ENCODE data around the gene CX3CL1.
"Not testable (repeated sequence)": the region's sequence is repeated elsewhere in the genome, so short reads cannot be mapped to it uniquely, and the experiment has no call there.

Gene CX3CL1

DNA sequence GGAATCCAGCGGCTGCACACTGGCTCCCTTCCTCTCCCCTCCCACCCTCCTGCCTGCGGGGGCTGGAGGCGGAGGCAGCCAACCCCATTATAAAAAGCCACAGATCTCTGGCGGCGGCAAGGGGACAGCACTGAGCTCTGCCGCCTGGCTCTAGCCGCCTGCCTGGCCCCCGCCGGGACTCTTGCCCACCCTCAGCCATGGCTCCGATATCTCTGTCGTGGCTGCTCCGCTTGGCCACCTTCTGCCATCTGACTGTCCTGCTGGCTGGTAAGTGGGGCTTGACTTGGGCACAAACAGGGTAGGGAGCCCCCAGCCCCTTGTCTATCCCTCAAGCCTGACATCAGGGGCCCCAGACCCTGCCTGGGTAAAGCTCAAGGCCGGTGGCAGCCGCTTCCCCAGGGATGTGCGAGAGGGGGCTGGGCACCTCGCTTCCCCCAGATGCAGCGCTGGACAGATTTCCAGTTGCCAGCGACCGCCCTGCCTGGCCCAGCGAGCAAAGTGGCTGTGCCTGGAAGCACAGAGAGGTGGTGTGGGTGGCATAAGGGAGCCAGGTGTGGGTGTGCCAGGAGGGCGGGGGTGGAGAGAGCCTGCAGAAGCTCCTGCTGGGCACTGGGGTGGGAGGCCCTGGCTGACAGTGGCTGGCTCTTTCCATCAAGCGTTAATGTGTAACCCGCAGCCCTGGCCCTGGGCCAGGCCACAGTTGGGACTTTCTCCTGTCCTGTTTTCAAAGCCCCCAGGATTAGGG is at the start of gene CX3CL1:
Gene CX3CL1, plus strand, starts transcription at position 119 of the 745 bp plus-strand sequence. Its CDS starts 79 bp downstream, at position 198.
- no peak for DNase-seq (ENCODE audit: low read depth)

DNA sequence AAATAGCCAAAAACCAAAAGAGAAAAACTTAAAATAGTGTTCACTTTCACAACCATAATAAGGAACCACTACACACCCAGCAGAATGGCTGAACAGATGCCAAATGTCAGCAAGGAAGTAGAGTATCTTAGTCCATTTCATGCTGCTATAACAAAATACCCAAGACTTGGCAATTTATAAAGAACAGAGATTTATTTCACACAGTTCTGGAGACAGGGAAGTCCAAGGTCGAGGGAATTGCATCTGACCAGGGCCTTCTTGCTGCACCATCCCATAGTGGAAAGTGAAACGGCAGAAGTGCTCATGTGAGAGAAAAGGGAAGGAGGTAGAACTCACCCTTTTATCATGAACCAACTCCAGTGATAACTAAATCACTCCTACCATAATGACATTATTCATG is 47.5 kb upstream of the CX3CL1 start:
- no peak for DNase-seq (ENCODE audit: low read depth)

DNA sequence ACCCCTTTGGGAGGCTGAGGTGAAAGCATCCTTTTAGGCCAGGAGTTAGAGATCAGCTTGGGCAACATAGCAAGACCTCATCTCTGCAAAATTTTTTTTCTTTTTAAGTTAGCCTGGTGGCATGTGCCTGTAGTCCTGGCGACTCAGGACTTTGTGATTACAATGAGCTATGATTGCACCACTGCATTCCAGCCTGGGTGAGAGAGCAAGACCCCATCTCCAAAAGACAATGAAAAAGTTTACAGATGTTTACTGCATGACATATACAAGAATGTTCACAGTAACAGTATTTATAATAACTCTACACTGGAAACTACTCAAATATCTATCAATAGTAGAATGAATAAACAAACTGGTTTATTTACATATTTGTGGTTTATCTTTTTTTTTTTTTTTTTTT is 46.8 kb upstream of the CX3CL1 start:
- DNase-seq (ENCODE audit: low read depth) = no peak

DNA sequence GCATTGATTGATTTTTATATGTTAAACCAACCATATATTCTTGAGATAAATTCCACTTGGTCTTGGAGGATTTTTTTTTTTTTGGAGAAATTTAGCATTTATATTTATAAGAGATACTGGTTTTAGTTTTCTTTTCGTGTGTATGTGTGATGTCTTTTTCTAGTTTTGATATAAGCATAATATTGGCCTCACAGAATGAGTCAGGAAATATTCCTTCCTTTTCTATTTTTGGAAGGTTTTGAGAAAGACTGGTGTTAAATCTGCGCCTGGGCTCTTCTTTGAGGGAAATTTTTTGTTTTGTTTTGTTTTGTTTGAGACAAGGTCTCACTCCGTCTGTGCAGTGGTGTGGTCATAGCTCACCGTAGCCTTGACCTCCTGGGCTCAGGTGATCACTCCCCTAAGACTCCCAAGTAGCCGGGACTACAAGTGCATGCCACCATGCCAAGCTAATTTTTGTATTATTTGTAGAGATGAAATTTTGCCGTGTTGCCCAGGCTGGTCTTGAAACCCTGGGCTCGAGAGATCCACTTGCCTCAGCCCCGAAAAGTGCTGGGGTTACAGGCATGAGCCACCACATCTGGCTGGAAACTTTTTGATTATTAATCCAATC is 42.5 kb upstream of the CX3CL1 start:
- DNase-seq (ENCODE audit: low read depth) = no peak

DNA sequence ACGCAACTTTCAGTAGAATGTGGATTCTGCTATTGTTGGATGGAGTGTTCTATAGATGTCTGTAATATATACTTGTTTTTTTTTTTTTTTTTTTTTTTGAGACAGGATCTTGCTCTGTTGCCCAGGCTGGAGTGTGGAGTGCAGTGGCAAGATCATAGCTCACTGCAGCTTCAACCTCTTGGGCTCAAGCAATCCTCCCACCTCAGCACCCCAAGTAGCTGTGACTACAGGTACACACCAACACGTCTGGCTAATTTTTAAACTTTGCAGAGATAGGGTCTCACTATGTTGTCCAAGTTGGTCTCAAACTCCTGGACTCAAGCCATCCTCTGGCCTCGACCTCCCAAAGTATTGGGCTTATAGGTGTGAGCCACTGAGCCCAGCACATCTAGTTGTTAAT is 40.9 kb upstream of the CX3CL1 start:
- DNase-seq (ENCODE audit: low read depth) = no peak

DNA sequence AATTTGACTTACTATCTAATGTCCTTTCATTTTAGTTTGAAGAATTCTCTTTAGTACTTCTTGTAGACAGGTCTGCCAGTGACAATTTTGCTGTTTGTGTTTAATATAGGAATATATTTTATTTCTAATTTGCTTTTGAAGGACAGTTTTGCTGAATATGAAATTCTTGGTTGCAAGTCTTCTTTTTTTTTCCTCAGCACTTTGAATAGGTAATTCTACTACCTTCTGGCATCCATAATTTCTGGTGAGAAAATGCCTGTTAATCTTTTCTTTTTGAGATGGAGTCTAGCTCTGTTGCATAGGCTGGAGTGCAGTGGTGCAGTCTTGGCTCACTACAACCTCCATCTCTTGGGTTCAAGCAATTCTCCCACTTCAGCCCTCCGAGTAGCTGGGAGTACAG is 38.9 kb upstream of the CX3CL1 start:
- no peak for DNase-seq (ENCODE audit: low read depth)

DNA sequence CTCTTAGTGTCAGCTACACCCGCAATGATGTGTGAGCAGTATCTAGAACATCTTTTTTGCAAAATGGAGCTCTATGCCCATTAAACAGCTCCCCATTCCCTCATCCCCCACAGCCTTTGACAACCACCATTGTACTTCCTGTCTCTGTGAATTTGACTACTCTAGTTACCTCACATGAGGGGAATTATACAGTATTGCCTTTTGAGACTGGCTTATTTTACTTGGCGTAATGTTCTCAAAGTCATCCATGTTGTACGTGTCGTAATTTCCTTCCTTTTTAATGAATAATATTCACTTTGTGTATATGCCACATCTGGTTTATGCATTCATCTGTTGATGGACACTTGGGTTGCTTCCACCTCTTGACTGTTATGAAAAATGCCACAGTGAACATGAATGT is 36.9 kb upstream of the CX3CL1 start:
- no peak for DNase-seq (ENCODE audit: low read depth)

DNA sequence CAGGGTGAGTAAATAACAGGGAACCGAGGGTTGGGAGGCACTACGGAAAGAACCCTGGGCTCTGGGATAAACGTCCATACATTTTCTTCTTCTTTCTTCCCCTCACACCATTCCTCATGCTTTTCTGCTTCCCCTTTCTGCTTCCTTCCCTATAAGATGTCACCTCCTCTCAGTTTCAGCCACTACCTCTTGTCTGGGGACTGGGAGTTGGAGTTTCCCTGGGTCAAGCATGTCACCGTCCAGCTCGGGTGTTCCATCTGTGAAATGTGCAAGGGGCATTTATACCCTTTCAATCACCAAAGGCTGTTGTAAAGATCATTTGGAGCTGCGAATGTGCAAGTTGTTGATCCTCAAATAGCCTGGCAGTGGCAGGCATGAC is 31.2 kb upstream of the CX3CL1 start:
- no peak for DNase-seq (ENCODE audit: low read depth)

DNA sequence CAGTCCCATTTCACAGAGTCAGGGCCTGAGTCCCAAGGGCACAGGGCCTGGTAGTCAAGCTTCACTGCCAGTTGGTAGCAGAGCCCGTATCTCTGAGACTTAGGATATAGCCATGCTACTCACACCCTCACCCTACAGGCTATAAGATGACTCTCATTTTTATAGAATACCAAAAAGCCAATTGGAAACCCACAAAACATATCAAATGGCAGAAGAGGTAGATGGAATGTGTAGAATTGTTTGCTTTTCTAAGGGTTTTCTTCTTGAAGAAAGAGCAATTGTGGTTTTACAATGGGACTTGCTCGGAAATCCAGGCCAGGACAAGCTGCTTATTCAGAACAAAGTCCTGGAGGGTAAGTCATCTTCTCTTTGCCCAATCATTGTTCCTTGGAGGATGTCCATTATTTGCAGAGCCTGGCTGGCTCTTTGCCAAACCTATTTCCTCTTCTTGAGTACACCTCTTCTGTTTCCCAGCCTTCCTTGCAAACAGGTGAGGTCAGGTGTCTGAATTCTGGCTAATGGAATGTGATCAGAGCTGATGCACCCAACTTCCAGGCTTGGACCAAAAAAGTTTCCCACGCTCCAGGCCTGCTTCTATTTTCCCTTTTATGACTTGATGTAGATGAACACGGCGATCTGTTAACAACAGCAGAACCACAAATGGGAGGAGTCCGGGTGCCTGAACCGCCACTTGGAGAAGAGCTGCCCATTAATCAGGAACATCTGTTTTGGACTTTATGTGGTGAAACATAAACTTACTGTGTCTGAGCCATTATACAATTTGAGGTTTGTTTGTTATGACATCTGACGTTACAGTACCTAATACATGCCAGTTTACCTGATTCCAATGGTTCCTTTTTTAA is 30.6 kb upstream of the CX3CL1 start:
- DNase-seq (ENCODE audit: low read depth) = no peak

DNA sequence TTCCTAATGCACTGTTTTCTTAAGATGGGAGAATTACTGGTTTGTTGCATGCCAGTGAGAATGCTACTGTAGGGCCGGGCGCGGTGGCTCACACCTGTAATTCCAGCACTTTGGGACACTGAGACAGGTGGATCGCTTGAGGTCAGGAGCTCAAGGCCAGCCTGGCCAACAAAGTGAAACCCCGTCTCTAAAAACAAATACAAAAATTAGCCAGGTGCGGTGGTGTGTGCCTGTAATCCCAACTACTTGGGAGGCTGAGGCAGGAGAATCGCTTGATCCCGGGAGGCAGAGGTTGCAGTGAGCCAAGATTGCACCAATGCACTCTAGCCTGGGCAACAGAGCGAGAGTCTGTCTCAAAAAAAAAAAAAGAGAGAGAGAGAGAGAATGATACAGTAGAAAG is 29.7 kb upstream of the CX3CL1 start:
- not testable (repeated sequence) for DNase-seq (ENCODE audit: low read depth)

DNA sequence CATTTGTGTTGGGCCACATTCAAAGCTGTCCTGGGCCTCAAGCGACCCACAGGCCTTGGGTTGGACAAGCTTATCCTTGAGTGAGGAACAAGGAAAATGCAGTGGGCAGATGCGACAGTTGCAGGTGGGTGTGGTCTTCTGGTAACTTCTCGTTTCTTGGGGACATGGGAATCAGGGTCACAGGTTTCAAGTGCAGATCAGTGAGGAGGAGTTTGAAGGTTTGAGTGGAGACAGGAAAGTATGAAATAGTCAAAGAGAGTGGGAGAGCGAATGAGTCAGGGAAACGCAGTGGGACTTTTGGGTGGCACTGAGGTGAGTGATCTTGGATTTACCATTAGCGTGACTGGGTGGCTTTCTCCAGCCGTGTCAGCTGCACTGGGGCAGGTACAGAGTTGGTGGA is 29.1 kb upstream of the CX3CL1 start:
- DNase-seq (ENCODE audit: low read depth) = no peak

DNA sequence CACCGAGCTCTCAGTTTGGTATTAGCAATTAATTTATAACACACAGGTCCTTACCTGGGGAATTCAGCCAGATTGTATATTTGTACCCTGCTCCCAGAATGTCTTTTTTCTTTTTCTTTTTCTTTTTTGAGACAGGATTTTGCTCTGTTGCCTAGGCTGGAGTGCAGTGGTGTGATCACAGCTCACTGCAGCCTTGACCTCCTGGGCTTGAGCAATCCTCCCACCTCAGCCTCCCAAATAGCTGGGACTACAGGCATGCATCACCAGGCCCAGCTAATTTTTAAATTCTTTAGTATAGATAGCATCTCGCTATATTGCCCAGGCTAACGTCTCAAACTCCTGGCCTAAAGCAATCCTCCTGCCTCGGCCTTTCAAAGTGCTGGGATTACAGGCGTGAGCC is 28.2 kb upstream of the CX3CL1 start:
- not testable (repeated sequence) for DNase-seq (ENCODE audit: low read depth)

DNA sequence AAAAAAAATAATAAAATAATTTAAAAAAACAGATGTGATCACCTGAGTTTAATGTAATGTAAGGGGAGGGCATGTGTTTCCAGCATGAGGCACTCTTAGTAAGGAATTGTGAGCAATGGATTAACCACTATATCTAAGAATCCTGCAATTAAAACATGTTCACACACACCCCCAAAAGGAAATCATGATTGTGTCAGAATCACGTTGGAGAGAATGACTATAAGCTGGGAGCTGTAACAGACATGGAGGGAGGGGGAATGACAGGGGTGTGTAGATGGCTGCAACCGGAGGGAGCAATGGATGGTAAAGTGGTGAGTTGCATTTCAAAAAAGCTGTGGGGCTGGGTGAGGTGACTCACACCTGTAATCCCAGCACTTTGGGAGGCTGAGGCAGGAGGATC is 27.3 kb upstream of the CX3CL1 start:
- DNase-seq (ENCODE audit: low read depth) = no peak

DNA sequence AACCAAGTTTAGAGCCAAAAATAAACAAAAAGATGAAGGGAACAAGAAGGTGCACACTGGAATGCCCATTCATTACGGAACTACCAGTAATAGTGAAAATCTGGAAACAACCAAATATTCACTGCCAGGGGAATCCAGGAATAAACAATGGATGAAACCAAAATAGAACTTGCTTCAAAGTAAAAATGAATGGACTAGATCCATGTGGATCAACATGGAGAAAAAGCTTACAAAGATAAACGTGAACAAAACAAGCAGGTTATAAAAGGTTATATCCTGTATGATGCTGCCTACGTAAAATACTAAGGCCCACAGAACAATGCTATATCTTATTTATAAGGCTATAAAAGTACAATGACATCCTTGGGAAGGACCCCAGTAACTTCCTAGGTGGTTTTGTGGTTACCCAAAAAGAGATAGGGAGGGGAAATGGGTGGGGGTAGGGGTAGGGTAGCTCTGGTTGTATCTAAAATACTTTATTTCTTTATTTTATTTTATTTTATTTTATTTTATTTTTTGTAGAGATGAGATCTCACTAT is 26.6 kb upstream of the CX3CL1 start:
- DNase-seq (ENCODE audit: low read depth) = no peak

DNA sequence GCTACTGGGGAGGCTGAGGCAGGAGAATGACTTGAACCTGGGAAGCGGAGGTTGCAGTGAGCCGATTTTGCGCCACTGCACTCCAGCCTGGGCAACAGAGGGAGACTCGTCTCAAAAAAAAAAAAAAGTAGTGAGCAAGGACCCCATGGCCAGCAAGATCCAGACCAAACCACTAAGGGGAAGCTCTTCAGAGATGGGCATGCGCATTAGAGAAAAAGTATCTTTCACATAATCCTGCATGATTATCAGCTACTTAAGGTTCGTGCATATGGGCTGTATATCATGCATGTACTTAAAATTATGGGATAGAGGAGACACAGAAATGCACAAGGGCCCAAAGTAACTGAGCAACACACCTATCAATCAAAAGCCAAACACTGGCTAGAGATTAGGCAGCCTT is 24.4 kb upstream of the CX3CL1 start:
- DNase-seq (ENCODE audit: low read depth) = no peak

DNA sequence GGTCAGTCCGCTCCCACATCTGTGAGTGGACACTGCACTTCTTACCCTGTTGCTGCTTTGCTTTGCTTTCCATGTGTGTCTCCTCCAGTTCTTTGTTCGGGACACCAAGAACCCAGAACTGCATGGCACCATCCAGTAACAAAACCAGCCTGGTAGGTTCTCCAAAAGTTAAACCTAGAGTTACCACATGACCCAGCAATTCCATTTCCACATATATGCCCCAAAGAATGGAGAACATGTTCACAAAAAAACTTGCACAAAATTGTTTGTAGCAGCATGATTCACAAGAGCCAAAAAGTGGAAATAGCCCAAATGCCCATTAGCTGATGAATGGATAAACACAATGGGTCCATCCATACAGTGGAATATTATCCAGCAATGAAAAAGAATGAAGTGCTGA is 24.0 kb upstream of the CX3CL1 start:
- DNase-seq (ENCODE audit: low read depth) = no peak

DNA sequence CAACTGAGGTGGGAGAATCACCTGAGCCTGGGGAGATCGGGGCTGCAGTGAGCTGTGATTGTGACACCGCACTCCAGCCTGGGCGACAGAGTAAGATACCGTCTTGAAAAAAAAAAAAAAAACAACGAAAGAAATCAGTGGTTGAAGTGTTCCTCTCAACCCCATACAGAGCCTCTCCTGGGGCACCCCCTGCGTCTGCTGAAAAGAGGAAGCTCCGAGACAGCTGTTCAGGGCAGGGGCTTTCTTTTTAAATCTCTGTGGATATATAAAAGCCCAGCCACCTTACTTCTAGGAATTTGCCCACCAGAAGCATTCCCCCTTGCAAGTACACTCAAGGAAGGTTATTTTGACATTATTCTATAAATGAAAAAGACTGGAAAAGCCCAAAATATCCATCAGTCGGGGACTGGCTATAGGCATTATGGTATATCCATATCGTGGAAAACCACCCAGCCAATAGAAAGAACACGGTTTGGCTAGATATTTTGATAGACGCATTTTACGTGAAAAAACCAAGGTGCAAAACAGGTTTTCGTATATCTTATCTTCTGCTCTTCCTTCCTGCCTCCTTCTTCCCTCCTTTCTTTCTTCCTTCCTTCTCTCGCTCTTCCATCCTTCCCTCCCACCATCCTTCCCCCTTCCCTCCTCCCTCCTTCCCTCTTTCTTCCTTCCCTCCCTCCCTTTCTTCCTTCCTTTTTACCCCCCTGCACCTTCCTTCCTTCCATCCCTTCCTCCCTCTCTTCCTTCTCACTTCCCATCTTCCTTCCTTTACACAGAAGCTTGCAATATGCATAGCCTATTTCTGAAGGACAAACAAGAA is 22.9 kb upstream of the CX3CL1 start:
- no peak for DNase-seq (ENCODE audit: low read depth)

DNA sequence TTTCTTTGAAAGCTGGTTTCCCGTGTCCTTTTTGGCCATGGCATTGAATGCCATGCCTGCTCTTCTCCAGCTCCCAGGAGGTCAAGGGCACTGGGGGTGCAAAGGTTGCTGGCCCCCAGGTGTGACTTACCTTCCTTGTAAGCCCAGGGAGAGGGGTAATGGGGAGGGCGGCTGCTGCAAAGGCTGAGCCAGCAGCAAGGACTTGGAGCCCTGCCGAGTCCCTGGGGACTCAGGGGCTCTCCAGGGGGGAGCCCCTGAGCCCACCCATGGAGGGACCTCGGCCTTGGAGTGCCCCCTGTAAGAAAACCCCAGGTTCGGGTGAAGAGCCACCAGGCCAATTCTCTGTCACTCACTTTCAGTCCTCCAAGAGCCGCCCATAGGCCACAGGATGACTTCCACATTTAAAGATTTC is 19.6 kb upstream of the CX3CL1 start:
- no peak for DNase-seq (ENCODE audit: low read depth)

DNA sequence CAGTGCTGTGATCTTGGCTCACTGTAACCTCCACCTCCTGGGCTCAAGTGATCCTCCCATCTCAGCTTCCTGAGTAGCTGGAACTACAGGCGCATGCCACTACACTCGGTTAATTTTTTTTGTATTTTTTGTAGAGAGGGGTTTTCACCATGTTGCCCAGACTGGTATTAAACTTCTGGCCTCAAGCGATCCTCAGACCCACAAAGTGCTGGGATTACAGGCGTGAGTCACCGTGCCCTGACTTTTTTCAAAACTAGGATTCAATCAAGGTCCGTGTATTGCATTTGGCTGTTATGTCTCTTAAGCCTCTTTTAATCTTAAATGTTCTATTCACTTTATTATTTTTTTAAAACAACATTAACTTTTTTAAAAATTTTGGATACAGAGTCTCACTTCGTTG is 18.0 kb upstream of the CX3CL1 start:
- no peak for DNase-seq (ENCODE audit: low read depth)

DNA sequence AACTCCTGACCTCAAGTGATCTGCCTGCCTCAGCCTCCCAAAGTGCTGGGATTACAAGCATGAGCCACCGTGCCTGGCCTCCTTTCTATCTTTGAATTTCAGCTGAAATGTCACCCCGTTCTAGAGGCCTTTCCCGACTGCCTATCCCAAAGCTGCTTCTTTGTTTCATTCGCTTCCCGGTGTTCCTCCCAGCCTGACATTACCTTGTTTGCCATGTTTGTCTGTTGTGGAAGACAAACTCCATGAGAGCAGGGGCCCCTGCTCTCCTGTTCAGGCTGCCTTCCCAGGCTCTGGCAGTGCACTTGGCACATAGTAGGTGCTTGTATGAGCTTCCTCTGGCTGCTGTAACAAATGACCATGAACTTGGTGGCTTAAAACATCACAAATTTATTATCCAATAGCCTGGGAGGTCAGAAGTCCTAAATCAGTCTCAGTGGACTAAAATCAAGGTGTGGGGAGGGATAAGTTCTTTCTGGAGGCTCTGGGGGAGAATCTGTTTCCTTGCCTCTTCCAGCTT is 16.3 kb upstream of the CX3CL1 start:
- DNase-seq (ENCODE audit: low read depth) = no peak

DNA sequence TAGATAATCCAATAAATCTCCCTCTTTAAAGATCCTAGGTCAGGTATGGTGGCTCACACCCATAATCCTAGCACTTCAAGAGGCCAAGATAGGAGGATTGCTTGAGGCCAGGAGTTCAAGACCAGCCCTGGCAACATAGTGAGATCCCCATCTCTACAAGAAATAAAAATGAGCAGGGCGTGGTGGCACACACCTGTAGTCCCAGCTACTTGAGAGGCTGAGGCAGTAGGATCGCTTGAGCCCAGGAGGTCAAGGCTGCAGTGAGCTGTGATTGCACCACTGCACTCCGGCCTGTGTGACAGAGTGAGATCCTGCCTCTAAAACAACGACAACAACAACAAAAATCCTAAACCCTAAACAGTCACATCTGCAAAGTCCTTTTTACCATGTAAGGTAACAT is 15.7 kb upstream of the CX3CL1 start:
- no peak for DNase-seq (ENCODE audit: low read depth)

Data from stimulated activated CD8-positive, alpha-beta memory T cell treated with anti-CD3 and anti-CD28 coated beads, Interleukin-4, amount 100 ng/mL, for 24 hours (primary cell).